DMS153 (cell line): ENCODE results near the gene LRRC72.

Source experiments
- DNase-seq: peaks from one replicate; lab custom pipeline; 2025; lab: John Stamatoyannopoulos, UW

The LRRC72 gene

GRCh38 chr7:16626388-16626787 lies 99.8 kb downstream of the LRRC72 start:
- DNase-seq: no peak

DNA sequence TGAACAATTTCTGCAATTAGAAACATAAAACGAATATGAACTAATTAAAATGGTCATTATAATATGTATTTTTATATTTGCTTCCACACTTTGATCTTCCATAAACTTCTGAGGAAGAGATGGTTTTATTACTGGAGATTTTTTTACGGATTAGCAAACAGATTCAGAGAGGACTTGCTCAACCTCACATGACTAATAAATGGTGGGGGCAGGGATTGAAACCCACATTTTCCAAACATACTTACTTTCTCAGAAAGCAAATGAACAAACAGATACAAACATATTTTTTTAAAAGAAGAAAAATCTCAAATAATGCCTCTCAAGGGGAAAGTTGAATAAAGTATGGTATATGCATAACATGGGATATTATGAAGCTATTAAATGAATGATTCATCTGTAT lies 100.6 kb downstream of the LRRC72 start:
- DNase-seq: no peak

DNA sequence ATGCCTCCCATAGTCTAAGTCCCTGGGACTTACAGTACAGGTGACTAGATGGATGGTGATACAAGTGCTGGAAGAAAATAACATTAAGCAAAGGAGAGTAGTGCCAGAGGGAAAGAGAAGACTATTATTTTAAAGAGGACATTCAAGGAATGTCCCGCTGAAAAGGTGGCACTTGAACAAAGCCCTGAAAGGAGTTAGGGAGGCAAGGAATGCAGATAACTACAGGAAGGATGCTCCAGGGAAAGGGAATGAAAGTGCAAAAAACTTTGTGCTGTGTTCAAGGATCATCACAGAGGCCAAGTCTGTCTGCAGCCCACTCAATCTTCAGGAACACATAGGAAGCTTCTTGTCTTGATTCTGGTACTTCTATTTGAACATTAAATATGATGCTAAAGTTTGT lies 104.0 kb downstream of the LRRC72 start:
- no peak for DNase-seq
